RKO (cell line): ENCODE results near the gene RNF115.

ENCODE experiments used
- DNase-seq: peaks from one replicate; pipeline ENCODE4 v3.0.0-alpha.2; 2016; ENCODE audit warnings: low spot score

Gene RNF115

DNA sequence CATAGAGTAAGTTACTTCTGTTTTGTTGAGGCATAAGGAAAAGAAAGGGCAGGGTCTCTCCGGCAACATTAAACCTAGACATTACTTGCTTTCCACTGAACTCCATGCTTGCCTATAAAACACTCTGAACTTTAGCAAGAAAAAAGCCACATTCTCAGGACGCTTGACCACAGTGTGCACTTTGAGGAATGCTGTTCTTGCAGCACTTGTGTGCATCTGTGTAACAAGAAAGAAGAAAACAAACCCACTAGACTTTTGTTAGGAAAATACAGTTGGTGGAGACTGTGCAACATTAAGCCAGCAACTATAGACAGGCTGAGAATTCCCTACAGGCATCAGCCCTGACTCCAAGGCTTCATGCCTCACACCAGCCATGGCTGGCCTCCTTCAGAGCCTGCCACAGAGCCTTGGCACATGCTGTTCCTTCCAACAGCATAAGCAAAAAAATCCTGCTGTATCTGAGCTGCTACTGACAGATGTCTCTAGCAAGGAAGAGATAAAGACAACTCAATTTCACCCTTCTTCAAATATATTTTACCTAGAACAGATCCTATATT is 122.5 kb downstream of the RNF115 start:
- DNase-seq, result no peak

DNA sequence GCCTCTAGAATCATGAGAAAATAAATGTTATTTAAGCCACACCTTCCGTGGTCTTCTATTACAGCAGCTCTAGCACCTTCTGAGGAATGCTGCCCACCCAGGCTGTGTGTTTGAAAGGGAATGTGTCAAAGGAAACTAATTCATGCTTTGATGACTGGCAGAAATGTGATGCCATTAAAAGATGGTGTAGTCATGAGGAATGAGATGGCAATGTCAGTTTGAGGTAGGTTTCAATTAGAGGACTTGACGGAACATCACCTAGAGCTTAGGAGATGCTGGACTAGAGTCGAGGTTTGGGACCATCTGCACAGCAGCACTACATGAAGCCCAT is 127.3 kb downstream of the RNF115 start:
- no peak for DNase-seq

DNA sequence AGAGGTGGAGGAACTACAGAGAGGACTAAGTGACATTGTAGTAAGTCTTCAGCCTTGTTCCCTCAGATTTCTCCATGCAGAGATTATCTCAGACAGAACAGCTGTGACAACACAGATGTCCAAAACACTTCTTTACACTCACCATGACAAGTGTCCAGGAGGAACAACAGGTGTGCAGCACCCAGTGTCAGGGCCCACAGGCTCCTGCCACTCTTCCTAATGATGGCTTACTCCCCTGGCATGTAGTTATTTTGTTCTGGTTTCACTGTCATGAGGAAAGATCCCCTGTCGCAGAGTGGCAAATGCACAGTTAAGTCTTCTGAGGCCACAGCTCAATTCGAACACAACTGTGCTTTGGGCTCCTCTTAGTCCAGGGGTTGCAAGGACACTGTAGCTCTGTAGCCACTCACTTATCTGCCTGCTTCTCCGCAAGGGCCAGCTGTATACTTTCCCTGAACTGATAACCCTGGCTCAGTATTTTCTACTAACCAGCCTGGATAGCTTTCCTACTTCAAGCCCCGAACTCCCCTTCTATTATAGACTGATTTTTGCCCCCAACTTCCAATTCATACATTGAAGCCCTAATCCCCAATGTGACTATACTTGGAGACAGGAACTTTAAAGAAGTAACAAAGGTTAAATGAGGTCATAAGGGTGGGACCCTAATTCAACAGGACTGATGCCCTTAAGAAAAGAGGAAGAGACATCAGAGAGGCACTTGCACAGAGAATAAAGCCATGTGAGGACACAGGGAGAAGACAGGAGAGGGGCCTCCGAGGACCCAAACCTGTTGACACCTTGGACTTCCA is 127.9 kb downstream of the RNF115 start:
- no peak for DNase-seq

DNA sequence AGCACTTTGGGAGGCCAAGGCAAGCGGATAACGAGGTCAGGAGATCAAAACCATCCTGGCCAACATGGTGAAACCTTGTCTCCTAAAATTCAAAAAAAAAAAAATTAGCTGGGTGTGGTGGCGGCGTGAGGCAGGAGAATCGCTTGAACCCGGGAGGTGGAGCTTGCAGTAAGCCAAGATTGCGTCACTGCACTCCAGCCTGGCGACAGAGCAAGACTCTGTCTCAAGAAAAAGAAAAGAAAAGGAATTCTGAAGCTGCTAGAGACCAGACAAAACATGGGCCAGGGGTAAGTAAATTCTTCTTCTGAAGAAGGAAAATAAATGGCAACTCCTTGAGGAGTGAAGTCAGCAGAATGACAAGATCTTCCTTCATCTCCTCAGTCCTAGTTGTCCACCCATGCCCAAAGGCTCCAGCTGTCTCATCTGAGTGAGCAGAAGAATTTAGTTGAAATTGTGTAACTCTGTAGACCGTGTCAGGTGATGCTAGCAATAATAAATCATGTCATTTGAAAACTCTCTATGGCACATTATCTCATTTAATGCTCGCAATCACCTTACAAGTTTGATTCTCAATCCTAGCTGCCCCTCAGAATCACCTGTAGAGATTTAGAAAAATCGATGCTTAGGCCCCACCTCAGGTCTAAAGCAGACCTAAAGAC is 131.0 kb downstream of the RNF115 start:
- no peak for DNase-seq

DNA sequence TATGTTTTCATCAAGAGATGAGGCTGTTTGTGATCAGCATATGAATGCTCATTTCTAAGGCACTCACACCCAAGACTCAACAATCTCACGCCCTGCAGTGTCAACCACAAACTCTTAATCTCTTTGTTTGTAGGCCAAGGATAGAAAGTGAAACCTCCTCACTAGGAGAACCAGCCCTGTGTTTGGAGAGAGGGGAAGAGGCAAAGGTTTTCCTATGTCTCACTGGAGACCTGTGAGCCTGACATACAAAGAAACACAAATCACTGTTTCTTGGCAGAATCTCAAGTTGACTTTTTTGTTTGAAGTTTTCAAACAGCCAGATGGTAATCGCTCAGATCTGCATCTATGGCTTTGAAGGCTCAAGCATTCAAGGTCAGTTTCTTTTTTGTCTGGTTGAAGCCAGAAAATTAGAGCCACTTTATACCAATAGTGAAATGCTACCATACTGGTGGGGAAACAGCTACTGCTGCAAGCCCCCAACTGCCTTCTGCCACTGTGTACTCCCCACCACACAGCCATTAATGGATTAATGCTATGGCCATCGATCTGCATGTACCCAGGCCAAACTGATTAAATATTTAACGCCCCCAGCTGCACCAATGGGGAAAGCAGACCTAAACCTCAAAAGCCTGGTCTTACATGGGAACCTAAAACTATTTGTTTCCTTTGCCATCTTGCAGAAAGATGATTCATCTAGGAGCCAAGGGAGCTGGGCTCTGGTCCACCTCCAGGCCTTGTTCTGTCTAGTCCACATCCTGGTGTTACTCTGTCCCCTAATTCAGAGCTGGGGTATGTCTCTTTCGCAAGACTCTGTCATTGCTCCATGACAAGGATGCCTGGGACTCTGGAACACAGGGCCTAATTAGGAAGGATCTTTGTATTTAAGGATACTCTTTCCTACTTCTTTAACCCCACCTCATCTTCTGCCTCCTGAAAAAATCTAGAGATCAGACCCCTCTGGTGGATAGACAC is 133.0 kb downstream of the RNF115 start:
- no peak for DNase-seq

DNA sequence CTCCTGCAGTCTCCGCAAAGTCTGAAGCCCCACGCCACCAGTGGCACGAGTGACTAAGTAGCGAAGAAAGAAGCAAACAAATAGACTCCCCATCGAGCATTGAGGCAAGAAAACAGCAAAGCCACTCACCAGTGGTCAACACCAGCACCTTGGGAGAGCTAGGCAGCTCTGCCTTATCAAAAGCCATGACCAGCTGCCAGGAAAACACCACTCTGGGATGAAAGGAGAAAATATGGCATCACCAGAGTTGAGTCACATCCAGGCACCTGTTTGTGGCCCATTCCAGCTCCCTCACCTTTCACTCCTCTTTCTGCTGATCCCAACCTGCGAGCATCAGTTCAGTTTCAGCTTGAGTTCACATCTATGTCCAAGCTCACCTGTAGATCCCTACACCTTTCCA is 134.0 kb downstream of the RNF115 start:
- DNase-seq, result no peak

DNA sequence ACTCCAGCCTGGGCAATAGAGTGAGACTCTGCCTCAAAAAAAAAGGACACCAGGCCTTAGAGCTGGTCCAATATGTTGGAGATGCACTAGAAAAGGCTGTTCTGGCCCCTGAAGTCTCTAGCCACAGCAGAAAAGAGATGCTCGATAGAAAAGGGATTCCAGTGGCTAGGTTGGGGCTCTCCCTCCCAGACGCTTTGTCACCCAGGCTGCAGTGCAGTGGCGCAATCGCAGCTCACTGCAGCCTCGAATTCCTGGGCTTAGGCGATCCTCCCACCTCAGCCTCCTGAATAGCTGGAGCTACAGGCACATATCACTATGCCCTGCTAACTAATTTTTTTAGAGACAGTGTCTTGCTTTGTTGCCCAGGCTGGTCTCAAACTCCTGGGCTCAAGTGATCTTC is 135.0 kb downstream of the RNF115 start:
- no peak for DNase-seq
